Measurements from ENCODE around the gene TBC1D23.
"Not testable (repeated sequence)": the region's sequence is repeated elsewhere in the genome, so short reads cannot be mapped to it uniquely, and the experiment has no call there.

The TBC1D23 gene

DNA sequence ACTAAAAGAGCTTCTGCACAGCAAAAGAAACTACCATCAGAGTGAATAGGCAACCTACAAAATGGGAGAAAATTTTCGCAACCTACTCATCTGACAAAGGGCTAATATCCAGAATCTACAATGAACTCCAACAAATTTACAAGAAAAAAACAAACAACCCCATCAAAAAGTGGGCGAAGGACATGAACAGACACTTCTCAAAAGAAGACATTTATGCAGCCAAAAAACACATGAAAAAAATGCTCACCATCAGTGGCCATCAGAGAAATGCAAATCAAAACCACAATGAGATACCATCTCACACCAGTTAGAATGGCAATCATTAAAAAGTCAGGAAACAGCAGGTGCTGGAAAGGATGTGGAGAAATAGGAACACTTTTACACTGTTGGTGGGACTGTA is 91.0 kb downstream of the TBC1D23 start:
- DNase-seq (ENCODE audit: low spot score) = not testable (repeated sequence)

DNA sequence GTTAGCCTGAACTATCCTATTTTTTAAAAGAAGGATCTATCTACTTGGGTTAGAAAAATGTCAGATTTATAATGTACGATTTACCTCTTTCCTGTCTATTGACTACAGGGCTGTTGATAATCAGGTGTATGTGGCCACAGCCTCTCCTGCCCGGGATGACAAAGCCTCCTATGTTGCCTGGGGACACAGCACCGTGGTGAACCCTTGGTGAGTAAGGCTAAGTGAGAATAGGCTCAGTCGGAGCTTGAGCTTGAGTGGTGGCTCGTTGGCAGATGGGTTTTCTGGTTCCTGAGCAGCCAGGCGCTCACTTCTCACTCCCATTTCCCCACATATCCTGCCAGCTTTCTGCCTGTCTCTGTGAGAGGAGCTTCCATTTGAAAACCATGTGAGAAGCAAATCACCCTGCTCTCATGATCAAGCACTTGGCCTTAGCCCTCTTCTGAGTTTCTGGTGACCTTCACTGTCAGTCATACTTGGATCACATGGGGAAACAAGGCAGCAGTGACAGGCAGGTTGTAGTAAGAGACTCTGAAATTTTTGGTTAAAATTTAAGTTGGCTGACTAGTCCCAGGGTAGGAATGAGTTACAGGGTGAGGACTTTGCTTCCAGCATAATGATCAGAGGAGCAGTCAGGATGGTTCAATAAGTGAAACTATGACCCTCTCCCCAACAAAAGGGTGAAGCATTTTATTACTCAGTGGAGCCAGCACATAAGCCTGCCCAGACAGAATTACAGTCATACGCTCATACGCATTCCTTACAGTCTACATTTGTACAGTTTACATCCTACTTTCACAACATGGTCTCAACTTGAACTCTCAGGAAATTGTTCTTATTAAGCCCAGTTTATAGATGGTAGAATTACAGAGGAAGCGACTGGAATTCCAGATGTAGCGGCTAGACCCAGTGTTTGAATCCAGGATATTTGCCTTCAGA is 91.8 kb downstream of the TBC1D23 start:
- DNase-seq (ENCODE audit: low spot score) = no peak

DNA sequence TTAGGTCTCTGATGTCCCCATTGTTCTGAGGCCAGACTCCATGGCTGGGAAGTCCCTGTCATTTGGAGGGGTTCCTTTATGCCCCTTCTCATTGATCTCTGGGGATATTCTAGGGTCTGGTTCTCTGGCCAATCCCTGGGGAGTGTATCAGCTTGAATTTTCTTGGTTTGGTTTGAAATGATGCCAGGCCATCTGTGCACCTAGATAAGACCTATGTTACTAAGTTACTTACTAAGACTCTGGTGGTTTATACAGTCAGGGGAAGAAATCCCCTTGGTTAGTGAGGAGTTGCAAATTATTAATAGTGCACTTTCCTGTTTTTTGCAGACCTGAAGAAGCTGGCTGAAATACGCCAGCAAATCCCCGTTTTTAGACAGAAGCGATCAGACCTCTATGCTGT is 94.1 kb downstream of the TBC1D23 start:
- no peak for DNase-seq (ENCODE audit: low spot score)

DNA sequence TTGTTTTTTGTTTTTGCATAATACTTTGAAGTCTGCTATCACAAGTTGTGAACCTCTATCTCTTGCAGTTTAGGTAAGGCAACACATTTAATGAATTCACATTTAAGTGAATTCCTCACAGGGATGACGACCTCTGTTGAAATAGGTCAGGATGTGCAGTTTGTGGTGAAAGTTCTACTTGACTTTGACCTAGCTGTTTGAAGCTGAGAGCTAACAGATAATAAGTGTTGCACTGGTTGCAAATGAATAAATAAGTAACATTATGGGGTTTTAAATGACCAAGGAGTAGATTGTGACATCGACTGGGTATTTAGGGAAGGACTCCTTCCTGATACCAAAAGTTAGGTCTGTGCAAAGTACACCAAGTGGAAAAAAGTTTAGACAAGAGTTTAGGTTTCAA is 97.6 kb downstream of the TBC1D23 start:
- DNase-seq (ENCODE audit: low spot score) = no peak

DNA sequence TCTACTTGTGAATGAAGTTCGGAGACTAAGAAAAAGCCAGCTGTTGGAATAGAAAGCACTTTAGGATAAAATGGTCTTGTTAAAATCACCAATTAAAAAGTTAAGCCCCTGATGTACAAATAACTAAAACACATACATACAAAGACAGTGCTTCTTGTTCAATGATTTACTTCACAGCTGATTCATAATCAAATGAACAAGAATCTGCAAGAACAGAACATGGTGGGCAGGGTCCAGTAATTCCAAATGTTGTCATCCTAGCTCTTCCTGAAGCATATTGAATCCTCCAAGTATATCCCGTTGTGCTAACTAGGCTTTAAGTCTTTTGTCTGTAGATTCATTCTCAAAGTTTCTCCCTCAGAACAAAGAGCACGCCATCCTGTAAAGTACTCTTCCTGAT is 98.2 kb downstream of the TBC1D23 start:
- no peak for DNase-seq (ENCODE audit: low spot score)

DNA sequence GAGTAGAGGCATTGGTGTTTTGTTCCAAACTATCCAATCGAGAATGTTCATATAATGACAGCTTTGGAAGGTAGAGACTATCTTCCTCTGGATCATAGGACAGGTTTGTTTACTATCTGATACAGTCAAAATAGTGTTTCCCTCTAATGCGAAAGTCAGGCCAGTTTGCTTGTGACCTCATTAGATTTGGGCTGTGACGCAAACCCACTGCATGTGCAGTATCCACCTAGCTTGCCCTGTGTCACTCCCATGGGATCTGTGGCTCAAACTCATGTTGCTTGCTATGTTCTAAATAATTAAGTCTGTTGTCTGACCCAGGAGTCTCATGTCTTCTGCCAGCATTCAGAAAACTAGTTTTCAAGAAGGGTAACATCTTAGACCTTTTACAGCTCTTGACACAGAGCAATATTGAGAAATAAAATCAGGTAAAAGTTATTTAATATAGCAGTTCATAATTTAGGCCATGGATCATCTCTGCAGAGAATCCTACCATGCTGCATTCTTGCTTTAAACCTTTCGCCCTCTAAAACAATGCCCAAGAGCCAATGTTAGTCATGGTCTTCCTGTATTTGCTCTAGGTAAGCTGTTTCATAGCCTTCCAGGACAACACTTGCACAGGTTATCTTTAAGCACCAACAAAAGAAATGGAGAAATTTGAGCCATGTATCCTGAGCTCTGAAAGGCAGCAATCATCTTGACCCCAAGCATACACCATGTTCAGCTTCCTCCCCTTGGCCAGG is 100.1 kb downstream of the TBC1D23 start:
- DNase-seq (ENCODE audit: low spot score) = no peak

DNA sequence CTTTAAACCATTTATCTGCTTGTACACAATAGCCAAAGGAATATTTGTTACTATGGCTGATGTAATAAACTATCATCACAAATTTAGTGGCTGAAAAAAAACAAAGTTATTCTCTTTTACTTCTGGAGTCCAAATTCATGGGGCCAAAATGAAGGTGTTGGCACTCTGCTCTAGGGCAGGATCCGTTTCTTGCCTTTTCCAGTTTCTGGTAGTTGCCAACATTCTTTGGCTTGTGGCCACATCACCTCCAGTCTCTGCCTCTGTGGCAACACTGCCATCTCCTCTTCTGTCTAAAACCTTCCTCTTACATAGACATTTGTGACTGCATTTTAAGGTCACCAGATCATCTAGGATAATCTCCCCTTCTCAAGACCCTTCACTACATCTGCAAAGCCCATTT is 101.1 kb downstream of the TBC1D23 start:
- DNase-seq (ENCODE audit: low spot score) = no peak

DNA sequence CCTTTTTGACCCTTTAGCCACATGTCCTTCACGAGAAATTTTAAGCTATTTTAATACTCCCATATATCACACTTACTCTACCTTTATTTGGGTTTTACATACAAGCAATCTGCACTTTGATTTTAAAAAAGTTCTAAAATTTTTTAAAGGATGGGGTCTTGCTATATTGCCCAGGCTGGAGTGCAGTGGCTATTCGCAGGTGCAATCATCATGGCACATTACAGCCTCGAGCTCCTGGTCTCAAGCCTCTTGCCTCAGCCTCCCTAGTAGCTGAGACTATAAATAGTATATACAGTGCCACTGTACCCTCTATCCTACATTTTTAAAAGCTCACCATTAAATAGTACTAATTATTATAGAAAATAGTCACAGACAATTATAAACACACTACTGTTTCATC is 103.6 kb downstream of the TBC1D23 start:
- DNase-seq (ENCODE audit: low spot score) = no peak

DNA sequence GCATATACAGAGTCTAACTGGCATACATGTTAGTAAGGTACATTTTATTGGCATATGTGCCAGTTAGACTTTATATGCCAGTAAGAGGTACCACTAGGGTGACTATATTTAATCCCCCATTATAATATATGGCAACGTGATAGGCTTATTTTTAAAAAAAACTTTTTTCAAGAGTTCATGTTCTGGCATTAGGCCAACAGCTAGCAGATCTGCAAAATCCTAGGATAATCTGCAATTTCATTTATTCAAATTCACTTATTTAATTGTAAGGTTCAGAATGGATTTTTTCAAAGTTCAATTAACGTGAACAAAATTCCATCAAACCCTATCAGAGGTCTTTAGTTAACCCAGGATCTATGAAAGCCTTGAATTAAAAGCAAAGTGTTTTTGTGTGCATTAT is 105.6 kb downstream of the TBC1D23 start:
- no peak for DNase-seq (ENCODE audit: low spot score)

DNA sequence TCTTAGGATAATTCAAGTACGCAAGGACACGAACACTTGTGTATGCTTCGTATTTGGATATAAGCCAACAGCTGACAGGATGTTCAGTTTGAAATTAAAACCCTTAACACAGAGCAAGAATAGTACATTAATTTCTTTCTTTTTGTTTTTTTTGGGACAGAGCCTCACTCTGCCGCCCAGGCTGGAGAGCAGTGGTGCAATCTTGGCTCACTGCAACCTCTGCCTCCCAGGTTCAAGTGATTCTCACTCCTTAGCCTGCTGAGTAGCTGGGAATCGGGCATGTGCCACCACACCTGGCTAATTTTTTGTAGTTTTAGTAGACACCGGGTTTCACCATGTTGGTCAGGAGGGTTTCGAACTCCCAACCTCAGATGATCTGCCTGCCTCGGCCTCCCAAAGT is 107.6 kb downstream of the TBC1D23 start:
- no peak for DNase-seq (ENCODE audit: low spot score)

DNA sequence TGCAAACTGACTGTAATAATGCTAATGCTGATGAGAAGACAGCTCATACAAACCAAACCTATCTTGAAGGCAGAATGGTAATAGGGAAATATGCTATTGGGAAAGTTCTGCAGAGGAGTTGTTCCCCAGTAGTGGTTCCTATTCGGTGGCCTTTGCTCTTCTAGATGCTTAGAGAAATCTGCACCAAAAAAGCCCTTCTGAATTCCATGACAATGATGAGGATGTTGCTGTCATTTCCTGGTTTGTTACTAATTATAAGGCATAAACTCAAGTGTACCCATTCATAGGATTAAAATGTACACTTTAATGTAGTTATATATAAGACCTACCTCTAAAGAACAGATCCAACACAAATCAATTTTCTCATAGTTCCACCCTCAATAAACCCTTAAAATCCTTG is 110.0 kb downstream of the TBC1D23 start:
- no peak for DNase-seq (ENCODE audit: low spot score)

DNA sequence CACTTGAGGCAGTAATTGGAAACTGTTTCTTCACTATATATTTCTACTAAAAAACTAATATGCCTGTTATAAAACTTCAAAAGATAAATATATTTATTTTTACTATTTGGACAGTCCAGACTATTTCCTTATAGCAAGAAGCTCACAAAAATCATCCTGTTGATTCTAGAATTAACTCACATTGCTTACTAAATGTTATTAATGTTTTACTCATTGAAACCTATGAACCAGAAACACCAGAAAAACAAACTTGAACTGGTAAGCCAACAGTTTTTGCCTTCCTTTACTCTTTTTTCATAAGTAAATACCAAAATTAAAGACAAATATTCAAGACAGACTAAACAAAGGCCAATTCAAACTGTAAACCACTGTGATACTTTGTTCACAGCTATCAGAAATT is 113.7 kb downstream of the TBC1D23 start:
- no peak for DNase-seq (ENCODE audit: low spot score)
